ENCODE measurements around the gene SHC4.
"Not testable (repeated sequence)": the region's sequence is repeated elsewhere in the genome, so short reads cannot be mapped to it uniquely, and the experiment has no call there.

The SHC4 gene

DNA sequence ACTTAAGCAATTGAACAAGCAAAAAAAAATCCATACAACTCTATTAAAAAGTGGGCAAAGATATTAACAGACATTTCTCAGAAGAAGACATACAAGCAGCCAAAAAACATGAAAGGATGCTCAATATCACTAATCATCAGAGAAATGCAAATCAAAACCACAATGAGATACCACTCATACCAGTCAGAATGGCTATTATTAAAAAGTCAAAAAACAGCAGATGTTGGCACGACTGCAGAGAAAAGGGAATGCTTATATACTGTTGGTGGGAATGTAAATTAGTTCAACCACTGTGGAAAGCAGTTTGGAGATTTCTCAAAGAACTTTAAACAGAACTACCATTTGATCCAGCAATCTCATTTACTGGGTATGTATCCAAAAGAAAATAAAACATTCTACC, 7.2 kb upstream of the SHC4 start:
- H3K4me3 ChIP-seq (ENCODE audit: low read depth, low read length); DNase-seq (ENCODE audit: low read depth): not testable (repeated sequence)

GRCh38 chr15:48968066-48968465, 4.3 kb upstream of the SHC4 start:
- DNase-seq (ENCODE audit: low read depth) = no peak
- H3K4me3 ChIP-seq (ENCODE audit: low read depth, low read length) = no peak overlapping the region

- no peak for DNase-seq (ENCODE audit: low read depth)
- H3K4me3 ChIP-seq (ENCODE audit: low read depth, low read length) = no peak overlapping the region
Measured at GRCh38 chr15:48967336-48967735, 3.6 kb upstream of the SHC4 start.

GRCh38 chr15:48966595-48967301, 3.0 kb upstream of the SHC4 start:
- no peak overlapping the region for H3K4me3 ChIP-seq (ENCODE audit: low read depth, low read length)
- peak; percentile 36 for DNase-seq (ENCODE audit: low read depth)

DNA sequence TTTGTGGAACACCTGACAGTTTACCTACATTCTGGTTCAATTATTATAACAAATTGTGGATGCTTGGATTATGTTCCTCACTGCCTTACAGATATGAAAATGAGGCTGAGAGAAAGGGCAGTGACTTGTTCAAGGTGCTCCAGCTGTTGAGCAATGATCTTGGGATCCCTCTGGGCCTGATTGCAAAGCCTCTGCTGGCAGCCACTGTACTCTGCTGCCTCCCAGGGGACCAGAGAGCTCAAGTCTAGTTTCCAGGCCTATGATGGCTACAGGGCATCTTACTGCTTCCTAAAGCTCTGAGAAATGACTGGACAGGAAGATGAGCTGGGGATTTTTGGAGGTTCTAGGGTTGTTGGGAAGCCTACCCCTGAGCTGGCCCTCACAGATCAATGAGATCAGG, 2.3 kb upstream of the SHC4 start:
- no peak for DNase-seq (ENCODE audit: low read depth)
- H3K4me3 ChIP-seq (ENCODE audit: low read depth, low read length) = no peak overlapping the region

DNA sequence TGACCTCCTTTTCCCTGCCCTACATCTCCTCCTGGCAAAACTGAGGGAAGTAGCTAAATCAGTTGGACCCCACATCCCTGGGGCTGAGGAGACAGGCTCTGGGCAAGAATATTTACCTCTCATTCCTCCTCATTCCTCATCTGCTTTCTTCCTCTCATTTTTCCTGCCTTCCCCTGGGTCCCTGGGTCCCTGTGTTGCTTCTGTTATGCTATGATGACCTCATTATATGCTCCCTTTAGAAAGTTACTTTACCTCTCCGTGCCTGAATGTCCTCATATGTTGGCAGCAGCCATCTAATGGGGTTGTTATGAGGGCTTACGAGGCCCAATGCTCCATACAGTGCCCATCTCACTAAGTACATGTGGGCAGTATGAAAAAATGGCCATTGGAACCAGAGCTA, 1.2 kb upstream of the SHC4 start:
- no peak overlapping the region for H3K4me3 ChIP-seq (ENCODE audit: low read depth, low read length)

DNA sequence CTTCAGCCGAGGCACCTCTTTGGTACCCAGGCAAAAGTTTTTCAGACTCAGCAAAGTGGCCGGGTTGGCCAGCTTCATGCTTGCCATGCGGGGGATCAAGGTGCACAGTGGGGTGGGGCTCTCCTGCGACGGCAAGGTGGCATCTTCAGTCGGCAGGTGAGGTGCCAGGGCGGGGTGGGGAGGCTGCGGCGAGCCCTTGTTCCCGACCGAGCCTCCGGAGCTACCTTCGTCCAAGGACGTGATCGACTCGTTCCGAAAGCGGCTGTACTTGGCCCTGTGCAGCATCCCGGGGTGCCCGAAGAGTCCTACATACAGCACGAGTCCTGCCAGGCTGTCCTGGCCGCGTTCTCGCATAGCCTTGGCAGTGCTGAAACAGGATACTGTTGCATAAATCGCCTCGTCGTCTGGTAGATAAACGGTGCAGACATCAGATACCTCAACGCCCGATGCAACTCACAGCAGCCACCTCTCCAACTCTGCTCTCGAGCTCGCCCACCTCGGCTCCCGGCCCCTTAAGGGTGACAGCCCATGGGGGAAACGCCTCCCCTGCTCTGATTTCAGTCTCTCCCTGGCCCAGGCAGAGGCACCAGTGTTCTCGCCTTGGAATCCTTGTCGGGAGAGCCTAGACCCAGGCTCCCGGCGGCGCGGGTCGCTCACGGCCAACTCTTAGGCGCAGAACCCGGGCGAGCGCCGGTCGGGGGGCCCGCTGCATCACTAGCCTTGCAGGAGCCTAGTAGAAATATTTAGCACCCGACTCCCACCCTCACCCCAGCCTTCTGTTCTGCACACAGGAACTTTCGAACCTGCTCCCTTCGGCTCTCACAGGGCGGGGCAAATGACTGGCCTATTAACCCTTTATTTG, 826 bp downstream of the SHC4 start:
- DNase-seq (ENCODE audit: low read depth) = no peak
- peak overlapping the region; percentile 64 for H3K4me3 ChIP-seq (ENCODE audit: low read depth, low read length)

More for the DNA sequence above, 1.2 kb upstream of the SHC4 start:
- no peak for DNase-seq (ENCODE audit: low read depth)

DNA sequence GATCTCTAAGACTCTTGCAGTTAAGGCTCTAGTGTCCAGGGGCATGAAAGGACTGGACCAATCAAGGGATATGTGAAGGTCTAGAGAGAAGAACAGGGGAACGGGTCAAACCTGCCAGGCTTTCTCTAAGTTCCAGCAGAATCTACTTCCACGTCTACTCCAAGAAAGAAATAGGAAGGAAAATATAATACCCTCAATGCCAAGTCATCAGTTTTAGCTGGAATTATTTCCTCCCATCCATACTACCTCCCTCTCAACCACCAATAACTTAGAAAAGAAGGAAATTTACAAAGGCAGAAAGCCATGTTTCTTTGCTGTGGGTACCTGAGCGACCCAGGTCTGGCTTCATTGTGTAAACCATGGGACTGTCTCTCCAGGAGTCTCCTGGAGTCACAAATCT, 7.8 kb downstream of the SHC4 start:
- no peak overlapping the region for H3K4me3 ChIP-seq (ENCODE audit: low read depth, low read length)
- no peak for DNase-seq (ENCODE audit: low read depth)

- H3K4me3 ChIP-seq (ENCODE audit: low read depth, low read length) = no peak overlapping the region
- DNase-seq (ENCODE audit: low read depth) = no peak
Measured at GRCh38 chr15:48955370-48955769, 8.3 kb downstream of the SHC4 start.

DNA sequence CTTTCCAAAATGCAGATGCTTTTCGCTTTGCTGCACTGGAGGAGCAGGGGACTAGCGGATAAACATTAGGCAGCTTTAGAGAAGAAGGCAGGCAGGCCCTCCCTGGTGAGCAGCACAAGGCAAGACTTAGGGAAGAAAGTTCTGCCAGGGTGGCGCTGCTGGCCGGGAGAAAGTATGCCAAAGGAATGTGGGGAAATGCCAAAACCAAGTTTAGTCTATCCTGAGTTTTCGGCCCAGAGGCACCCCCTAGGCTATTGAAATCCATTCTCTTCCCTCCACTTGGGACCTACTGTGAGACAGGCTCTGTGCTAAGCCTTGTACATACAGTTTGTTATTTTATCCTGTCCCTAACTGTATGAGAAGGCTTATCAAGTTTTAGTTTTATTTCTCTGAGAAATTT, 9.2 kb downstream of the SHC4 start:
- no peak overlapping the region for H3K4me3 ChIP-seq (ENCODE audit: low read depth, low read length)
- DNase-seq (ENCODE audit: low read depth) = no peak

DNA sequence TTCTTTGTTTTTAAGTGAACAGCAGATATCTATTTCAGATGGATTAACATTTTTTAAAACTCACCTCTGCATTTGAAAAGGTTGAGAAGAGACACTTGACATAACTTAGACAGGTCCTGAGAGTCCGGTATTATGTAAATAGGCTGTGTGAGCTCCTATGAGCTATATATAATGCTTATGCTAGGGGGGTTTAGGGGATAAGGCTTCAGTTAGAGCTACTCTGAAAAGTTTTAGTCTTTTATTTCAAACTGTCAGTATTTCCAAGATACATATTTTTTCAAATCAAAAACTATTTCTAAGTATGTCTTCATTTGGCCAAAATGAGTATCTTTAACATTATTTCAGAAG, 16.9 kb downstream of the SHC4 start:
- DNase-seq (ENCODE audit: low read depth) = no peak
- H3K4me3 ChIP-seq (ENCODE audit: low read depth, low read length) = no peak overlapping the region

- no peak overlapping the region for H3K4me3 ChIP-seq (ENCODE audit: low read depth, low read length)
- no peak for DNase-seq (ENCODE audit: low read depth)
Measured at GRCh38 chr15:48946074-48946839, 17.5 kb downstream of the SHC4 start.

- H3K4me3 ChIP-seq (ENCODE audit: low read depth, low read length) = no peak overlapping the region
- DNase-seq (ENCODE audit: low read depth) = no peak
Measured at GRCh38 chr15:48945386-48945785, 18.3 kb downstream of the SHC4 start.

GRCh38 chr15:48941904-48942303, 21.8 kb downstream of the SHC4 start:
- DNase-seq (ENCODE audit: low read depth) = no peak
- H3K4me3 ChIP-seq (ENCODE audit: low read depth, low read length) = no peak overlapping the region

- no peak overlapping the region for H3K4me3 ChIP-seq (ENCODE audit: low read depth, low read length)
- DNase-seq (ENCODE audit: low read depth) = peak; percentile 99
Measured at GRCh38 chr15:48940508-48940907, 23.2 kb downstream of the SHC4 start.

GRCh38 chr15:48939648-48940047, 24.1 kb downstream of the SHC4 start:
- no peak overlapping the region for H3K4me3 ChIP-seq (ENCODE audit: low read depth, low read length)
- DNase-seq (ENCODE audit: low read depth) = peak; percentile 97

DNA sequence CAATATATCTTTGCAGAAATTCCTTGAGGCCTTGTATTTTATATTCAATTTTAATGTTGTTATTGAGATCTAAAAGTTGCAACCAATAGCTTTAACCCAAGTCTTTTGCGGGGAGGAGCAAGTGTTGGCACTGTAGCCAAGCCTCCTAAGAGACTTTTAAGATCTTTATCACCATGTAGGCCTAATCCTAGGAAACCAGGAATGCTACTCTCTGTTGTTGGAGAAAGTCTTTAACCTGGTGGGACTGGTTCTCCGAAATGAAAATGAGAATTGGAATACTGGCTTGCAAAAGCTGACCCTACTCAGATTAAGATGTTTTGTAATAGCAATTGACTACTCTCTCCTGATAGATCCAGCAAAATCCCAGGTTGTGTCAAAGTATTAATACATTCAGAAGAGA, 25.8 kb downstream of the SHC4 start:
- no peak overlapping the region for H3K4me3 ChIP-seq (ENCODE audit: low read depth, low read length)
- no peak for DNase-seq (ENCODE audit: low read depth)

- peak; percentile 57 for DNase-seq (ENCODE audit: low read depth)
- no peak overlapping the region for H3K4me3 ChIP-seq (ENCODE audit: low read depth, low read length)
Measured at GRCh38 chr15:48936666-48937065, 27.1 kb downstream of the SHC4 start.

GRCh38 chr15:48935236-48935635, 28.5 kb downstream of the SHC4 start:
- no peak for DNase-seq (ENCODE audit: low read depth)
- no peak overlapping the region for H3K4me3 ChIP-seq (ENCODE audit: low read depth, low read length)

DNA sequence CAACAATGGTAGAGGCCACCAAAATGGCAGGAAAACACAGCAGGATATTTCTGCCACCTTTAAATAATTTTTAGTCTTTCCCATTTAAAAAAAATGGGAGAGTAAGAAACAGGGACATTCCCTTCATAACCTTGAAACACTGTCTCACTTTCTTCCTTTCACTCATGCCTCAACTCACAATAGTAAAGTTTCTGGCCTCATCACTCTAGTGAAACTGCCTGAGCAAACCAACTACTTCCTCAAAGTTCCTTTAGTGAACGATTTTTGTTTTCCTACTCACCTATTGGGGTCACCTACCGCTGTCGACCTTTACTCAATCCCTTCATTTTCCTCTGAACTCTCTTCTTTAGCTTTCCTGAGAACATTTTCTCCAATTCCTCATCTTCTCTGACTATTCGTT, 33.0 kb downstream of the SHC4 start:
- DNase-seq (ENCODE audit: low read depth) = no peak
- H3K4me3 ChIP-seq (ENCODE audit: low read depth, low read length) = no peak overlapping the region
